HG02571 (cell line): ENCODE data around the gene EPN3.

ENCODE experiments used
- ATAC-seq: cut with Tn5 transposase; IDR thresholded peaks from one replicate; pipeline ENCODE4 v1.9.1; 2021; ENCODE audit warnings: mild to moderate bottlenecking, moderate library complexity; ENCODE audit not compliant: unreplicated experiment

Gene EPN3

DNA sequence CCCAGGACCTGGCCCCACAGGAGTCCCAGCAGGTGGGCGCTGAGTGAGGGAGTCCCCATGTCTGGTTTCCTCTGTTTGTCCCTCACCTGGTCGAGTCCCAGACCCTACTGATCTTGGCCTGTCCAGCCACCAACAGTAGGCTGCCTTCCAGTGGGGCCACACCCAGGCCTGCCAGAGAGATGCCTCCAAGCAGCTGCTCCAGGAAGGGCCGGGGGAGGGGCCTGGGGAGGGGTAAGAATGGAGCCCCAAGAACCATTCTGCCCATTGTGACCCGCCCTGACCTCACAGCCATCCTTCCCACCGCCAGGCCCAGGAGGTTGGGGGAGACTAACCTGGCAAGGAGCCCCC, 15.2 kb downstream of the EPN3 start:
- ATAC-seq = no peak

- ATAC-seq = no peak
Measured at GRCh38 chr17:50548831-50549230, 16.3 kb downstream of the EPN3 start.

GRCh38 chr17:50549256-50549941, 16.9 kb downstream of the EPN3 start:
- ATAC-seq = no peak

DNA sequence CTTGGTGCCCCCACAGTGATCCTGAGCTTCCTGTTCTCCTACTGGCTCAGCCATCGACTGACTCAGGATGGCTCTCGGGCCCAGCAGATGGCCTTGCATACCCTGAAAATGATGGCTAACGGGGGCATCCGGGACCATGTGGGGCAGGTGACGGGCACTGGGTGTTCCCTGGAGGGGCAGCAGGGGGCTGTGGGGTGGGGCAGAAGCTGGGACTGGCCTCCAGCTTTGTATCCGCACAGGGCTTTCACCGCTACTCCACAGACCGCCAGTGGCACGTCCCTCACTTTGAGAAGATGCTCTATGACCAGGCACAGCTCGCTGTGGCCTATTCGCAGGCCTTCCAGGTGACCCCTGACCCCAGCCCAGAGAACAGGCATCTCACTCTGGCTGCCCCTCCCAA, 17.4 kb downstream of the EPN3 start:
- no peak for ATAC-seq

DNA sequence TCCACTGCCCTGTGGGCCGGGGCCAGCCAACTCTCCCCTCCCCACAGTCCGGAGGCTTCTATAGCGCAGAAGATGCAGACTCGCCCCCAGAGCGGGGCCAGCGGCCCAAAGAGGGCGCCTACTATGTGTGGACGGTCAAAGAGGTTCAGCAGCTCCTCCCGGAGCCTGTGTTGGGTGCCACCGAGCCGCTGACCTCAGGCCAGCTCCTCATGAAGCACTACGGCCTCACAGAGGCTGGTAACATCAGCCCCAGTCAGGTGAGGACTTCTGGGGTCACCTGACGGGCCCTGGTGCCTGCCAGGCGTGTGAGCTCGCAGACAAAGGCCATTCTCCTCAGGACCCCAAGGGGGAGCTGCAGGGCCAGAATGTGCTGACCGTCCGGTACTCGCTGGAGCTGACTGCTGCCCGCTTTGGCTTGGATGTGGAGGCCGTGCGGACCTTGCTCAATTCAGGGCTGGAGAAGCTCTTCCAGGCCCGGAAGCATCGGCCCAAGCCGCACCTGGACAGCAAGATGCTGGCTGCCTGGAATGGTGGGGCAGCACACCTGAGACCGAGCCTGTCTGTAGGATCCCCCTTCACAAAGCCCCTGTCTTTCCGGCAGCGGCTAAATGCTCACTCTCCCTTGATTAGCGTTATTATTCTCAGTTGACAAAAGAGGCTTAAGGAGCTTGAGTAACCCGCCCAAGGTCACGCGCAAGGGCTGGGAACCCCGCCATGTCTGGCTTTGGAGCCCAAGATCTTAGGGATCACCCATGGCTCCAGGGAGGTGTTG, 18.3 kb downstream of the EPN3 start:
- ATAC-seq = no peak

DNA sequence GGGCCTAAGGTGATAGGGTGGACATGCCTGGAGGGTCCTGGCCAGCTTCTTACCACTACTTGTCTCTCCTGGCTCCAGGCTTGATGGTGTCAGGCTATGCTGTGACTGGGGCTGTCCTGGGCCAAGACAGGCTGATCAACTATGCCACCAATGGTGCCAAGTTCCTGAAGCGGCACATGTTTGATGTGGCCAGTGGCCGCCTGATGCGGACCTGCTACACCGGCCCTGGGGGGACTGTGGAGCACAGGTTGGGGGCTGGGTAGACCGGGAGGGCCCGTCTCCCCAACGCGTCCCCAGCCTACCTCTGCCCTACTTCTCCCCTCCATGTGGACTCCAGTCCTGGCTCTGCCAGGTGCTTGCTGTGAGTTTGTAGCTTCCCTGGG, 18.9 kb downstream of the EPN3 start:
- ATAC-seq = no peak

DNA sequence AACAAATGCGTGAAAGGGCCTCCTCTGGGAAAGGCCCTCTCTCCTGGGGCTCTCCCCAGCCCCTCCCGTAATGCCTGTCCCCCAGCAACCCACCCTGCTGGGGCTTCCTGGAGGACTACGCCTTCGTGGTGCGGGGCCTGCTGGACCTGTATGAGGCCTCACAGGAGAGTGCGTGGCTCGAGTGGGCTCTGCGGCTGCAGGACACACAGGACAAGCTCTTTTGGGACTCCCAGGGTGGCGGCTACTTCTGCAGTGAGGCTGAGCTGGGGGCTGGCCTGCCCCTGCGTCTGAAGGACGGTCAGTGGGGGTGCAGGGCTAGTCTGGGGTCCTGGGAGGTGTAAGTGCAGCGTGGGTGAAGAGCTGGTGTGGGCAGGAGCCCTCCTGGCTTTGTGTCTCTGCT, 19.3 kb downstream of the EPN3 start:
- no peak for ATAC-seq

DNA sequence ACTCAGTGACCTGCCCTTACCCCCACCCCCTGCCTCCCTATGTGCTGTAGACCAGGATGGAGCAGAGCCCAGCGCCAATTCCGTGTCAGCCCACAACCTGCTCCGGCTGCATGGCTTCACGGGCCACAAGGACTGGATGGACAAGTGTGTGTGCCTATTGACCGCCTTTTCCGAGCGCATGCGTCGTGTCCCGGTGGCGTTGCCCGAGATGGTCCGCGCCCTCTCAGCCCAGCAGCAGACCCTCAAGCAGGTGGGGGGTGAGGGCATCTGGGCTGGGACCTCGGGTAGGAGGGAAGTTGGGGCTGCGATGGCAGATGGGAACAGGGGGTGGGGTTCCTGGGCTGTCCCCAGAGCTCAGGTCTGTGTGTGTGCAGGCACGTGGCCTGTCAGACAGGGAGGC, 21.7 kb downstream of the EPN3 start:
- no peak for ATAC-seq

GRCh38 chr17:50556803-50557202, 24.3 kb downstream of the EPN3 start:
- ATAC-seq = no peak

GRCh38 chr17:50557630-50558029, 25.1 kb downstream of the EPN3 start:
- no peak for ATAC-seq

DNA sequence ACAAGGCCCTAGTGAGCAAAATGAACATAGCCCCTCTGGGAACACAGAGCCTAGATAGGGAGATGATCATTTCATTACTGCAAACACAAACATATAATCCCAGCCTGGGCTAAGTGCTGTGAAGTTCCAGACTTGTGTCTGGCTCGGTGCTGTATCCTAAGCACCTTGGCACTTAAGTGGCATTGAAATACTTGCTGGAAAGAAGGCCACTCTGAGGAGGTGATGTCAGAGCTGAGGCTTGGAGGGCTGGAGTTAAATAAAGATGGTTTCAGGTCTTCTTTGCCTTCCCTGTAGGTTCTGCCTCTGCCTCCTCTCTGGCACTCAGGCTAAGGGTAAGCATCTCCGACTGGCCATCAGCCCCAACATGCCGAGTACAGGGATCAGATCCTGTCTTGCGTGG, 25.6 kb downstream of the EPN3 start:
- no peak for ATAC-seq

DNA sequence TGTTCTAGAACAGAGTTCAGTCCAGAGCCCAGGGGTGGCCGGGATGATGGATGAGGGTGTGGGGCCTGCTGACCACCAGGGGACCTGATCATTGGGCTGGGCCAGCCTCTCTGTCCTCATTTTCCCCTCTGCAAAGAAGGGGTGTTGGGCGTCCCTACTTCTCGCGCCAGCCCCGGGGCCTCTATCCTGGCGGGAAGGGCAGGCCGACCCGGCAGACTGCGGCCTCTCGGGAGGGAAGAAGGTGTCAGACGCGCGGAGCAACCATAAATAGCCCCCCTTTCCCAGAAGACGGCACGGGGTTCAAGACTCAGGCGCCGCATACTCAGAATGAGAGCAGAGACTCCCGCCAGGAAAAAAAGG, 26.0 kb downstream of the EPN3 start:
- ATAC-seq = no peak

DNA sequence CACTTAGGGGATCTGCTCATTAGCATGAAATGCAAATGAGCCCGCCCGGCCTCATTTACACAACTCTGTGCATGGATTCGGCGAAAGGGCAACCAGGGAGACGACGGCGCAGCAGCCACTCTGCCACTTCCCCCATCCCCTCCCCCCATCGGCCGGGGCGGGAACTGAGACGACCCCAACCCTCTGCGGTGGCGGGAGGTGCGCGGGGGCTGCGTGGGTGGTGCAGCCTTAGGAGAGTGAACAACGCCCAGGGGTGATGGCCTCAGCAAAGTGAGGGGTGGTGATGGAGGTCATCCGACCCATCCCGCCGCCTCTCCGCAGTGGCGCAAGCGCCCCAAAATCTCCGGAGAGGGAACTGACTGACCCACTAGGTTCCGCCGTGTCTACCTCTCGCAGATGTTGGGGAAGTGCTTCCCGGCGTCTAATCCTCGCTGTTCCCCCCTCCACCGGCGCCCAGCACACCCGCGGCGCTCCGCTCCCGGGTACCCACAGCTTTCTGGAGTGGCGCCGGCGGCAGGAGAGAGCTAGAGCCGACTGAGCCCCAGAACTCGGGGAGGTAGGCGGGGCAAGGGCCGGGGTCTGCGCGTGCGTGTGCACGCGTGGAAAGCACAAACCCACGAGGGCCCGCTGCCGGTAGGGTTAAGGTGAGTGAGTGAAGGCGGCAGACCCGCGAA, 26.5 kb downstream of the EPN3 start:
- ATAC-seq = no peak

DNA sequence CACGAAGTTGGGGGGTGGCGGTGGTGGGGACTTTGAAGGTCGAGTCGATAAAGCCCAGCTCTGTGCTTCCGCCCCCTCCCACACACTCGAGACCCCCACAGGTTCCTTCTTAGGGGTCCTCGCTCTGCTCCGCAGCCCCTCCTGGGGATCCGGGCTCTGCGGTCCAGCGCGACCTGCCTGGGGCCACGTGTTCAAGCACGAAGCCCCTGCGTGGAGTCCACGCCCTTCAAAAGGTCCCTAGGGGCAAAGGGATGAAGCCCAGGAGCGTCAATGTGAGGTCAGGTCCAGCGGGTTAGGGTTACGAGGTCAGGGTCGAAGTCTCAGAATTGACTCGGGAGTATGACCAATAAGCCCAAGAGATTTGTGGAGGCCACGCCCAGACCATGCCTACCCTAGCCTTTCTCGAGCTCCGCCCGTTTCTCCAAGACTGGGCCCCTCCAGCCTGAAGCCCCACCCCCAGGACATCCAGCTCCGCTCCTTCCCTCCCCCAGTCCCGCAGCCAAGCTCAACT, 27.2 kb downstream of the EPN3 start:
- ATAC-seq = no peak

DNA sequence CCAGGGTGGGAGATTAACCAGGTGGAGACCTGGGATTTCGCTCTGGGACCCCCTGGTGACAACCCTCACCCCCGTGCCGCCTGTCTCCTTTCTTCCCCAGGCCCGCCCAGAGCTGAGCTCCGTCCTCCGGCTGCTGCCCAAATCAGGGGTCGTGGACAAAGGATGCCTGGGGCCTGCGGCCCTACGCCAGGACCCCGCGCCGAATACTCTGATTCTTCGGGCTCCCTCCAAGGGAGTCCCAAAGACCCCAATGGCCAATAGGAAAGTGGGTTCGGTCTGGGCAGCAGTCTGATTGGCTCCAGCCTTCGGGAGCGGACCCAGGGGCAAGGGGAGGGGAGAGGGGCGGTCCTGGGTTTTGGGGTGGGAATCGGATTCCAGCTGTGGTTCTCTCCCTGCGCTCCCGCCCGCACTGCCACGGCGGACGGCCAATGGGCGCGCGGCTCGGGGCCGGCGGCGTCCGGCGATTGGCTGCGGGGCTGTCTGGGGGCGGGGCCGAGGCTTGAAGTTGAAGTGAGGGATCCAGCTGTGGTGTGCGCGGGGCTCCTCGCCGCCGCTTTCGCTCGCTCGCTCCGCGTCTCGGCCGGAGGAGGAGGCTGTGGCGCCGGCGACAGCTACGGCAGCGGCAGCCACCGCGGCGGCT, 27.8 kb downstream of the EPN3 start, which contains the start of gene CACNA1G:
CACNA1G (plus strand) TSS at position 531 of the 640 bp plus-strand sequence. CDS start 745 bp downstream, outside the sequence.
- peak; percentile 91 for ATAC-seq

DNA sequence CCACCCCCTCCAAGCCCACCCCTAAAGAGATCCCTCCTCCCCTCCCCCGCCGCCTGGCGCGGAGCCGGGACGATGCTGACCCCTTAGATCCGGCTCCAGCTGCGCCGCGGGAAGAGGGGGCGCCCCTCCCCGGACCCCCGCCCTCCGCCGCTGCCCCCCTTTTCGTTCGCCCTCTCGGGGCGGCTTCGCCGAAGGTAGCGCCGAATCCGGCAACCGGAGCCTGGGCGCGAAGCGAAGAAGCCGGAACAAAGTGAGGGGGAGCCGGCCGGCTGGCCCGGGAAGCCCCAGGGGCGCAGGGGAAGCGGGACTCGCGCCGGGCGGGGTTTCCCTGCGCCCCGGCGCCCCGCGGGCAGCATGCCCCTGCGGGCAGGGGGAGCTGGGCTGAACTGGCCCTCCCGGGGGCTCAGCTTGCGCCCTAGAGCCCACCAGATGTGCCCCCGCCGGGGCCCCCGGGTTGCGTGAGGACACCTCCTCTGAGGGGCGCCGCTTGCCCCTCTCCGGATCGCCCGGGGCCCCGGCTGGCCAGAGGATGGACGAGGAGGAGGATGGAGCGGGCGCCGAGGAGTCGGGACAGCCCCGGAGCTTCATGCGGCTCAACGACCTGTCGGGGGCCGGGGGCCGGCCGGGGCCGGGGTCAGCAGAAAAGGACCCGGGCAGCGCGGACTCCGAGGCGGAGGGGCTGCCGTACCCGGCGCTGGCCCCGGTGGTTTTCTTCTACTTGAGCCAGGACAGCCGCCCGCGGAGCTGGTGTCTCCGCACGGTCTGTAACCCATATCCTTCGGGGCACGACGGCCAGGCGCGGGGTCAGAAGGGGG, 28.6 kb downstream of the EPN3 start:
- no peak for ATAC-seq

- no peak for ATAC-seq
Measured at GRCh38 chr17:50561746-50562141, 29.2 kb downstream of the EPN3 start.

GRCh38 chr17:50562242-50563091, 29.9 kb downstream of the EPN3 start:
- no peak for ATAC-seq

GRCh38 chr17:50563092-50563511, 30.6 kb downstream of the EPN3 start:
- no peak for ATAC-seq

DNA sequence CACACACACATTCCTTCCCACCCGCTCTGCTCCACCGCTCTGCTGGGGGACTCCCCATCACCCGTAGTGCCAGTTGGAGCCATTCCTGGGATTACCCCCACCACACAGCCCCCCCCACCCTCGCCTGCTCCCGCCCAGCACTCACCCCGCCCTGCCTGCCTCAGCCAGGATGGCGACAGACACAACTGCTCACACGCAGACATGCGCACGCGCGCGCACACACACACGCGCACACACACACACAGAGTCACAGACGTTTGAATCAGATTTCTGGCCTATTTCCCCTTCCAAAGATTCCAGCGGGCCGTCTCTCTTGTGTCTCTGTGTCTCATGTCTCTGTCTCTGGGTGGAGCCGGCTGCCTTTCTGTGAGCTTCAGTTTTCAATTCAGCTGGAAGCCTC, 32.4 kb downstream of the EPN3 start:
- no peak for ATAC-seq
